ENCODE results near the gene NSMCE1.

Gene NSMCE1

DNA sequence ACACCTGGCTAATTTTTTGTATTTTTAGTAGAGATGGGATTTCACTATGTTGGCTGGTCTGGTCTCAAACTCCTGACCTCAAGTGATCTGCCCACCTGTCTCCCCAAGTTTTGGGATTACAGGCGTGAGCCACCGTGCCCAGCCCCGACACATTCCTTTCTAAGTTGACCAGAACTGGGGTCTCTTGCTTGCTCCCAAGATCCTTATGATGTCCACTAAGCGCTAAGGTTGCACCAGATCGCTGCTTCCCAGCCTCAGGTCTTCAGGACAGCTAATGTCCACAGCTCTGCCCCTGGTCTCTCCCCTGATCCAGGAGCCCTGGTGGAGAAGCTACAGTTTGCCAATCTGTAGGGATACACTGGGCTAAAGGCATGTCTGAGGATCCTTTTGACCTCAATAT, 29.5 kb downstream of the NSMCE1 start:
- no peak overlapping the region for H3K4me2 ChIP-seq (ENCODE audit: low read length)
- TF ChIP-seq CTCF (IDR thresholded peaks at IDR 0.05; ENCODE audit: low read length) (no peak), EZH2 (IDR thresholded peaks at IDR 0.05; ENCODE audit: borderline replicate concordance, low read length) (no peak)
- no peaks in the 10 kb centered on the region; the same call in 1 of the 2 replicates for H3K36me3 ChIP-seq (ENCODE audit: insufficient read depth, low read length)
- no peaks in the 10 kb centered on the region for H3K79me2 ChIP-seq (ENCODE audit: insufficient read depth, low read length)
- H3K9me2 ChIP-seq (ENCODE audit: low read depth, low read length), result no peaks in the 10 kb centered on the region
- no peak overlapping the region for H2AFZ ChIP-seq (ENCODE audit: low read length)
- H4K20me1 ChIP-seq (ENCODE audit: insufficient read depth, low read length), result no peaks in the 10 kb centered on the region
- H3K27me3 ChIP-seq (ENCODE audit: insufficient read depth, low read length), result no peaks in the 10 kb centered on the region
- H3K9me3 ChIP-seq (ENCODE audit: low read length), result no peaks in the 10 kb centered on the region
- peaks cover 74% of the 10 kb centered on the region for H3K4me1 ChIP-seq (ENCODE audit: insufficient read depth, low read length, severe bottlenecking)
- H3F3A ChIP-seq (ENCODE audit: insufficient read depth, low read length), result peaks cover 7% of the 10 kb centered on the region; the same call in 1 of the 2 replicates
- no peak overlapping the region for H3K4me3 ChIP-seq (ENCODE audit: low read depth, low read length, poor library complexity, severe bottlenecking)
- H3K27ac ChIP-seq (ENCODE audit: low read depth, low read length, poor library complexity, severe bottlenecking), result peak overlapping the region; percentile 98
- no peak overlapping the region for H3K9ac ChIP-seq (ENCODE audit: low read length)

- Histone ChIP-seq H2AFZ (ENCODE audit: low read length) (no peak overlapping the region), H3K4me1 (ENCODE audit: insufficient read depth, low read length, severe bottlenecking) (peaks cover 75% of the 10 kb centered on the region), H3K4me3 (ENCODE audit: low read depth, low read length, poor library complexity, severe bottlenecking) (no peak overlapping the region), H3K4me2 (ENCODE audit: low read length) (peak overlapping the region; percentile 62; the same call in 1 of the 2 replicates), H3K79me2 (ENCODE audit: insufficient read depth, low read length) (no peaks in the 10 kb centered on the region), H4K20me1 (ENCODE audit: insufficient read depth, low read length) (no peaks in the 10 kb centered on the region), H3K27ac (ENCODE audit: low read depth, low read length, poor library complexity, severe bottlenecking) (peak overlapping the region; percentile 98), H3F3A (ENCODE audit: insufficient read depth, low read length) (peaks cover 7% of the 10 kb centered on the region; the same call in 1 of the 2 replicates), H3K9me3 (ENCODE audit: low read length) (no peaks in the 10 kb centered on the region), H3K9me2 (ENCODE audit: low read depth, low read length) (no peaks in the 10 kb centered on the region), H3K36me3 (ENCODE audit: insufficient read depth, low read length) (no peaks in the 10 kb centered on the region; the same call in 1 of the 2 replicates), H3K9ac (ENCODE audit: low read length) (peak overlapping the region; percentile 68), H3K27me3 (ENCODE audit: insufficient read depth, low read length) (no peaks in the 10 kb centered on the region)
- TF ChIP-seq EZH2 (IDR thresholded peaks at IDR 0.05; ENCODE audit: borderline replicate concordance, low read length), result no peak
- TF ChIP-seq CTCF (IDR thresholded peaks at IDR 0.05; ENCODE audit: low read length), result no peak
Observed at GRCh38 chr16:27238591-27238990, 30.0 kb downstream of the NSMCE1 start.

- Histone ChIP-seq H3K9me2 (ENCODE audit: low read depth, low read length) (no peaks in the 10 kb centered on the region), H3K9me3 (ENCODE audit: low read length) (no peaks in the 10 kb centered on the region), H2AFZ (ENCODE audit: low read length) (no peak overlapping the region), H3K27me3 (ENCODE audit: insufficient read depth, low read length) (no peaks in the 10 kb centered on the region), H3K36me3 (ENCODE audit: insufficient read depth, low read length) (no peaks in the 10 kb centered on the region; the same call in 1 of the 2 replicates), H4K20me1 (ENCODE audit: insufficient read depth, low read length) (no peaks in the 10 kb centered on the region), H3K4me1 (ENCODE audit: insufficient read depth, low read length, severe bottlenecking) (peaks cover 75% of the 10 kb centered on the region), H3K9ac (ENCODE audit: low read length) (peak overlapping the region; percentile 68), H3K4me2 (ENCODE audit: low read length) (peak overlapping the region; percentile 62), H3K79me2 (ENCODE audit: insufficient read depth, low read length) (no peaks in the 10 kb centered on the region), H3K4me3 (ENCODE audit: low read depth, low read length, poor library complexity, severe bottlenecking) (peak overlapping the region; percentile 36), H3F3A (ENCODE audit: insufficient read depth, low read length) (peaks cover 7% of the 10 kb centered on the region), H3K27ac (ENCODE audit: low read depth, low read length, poor library complexity, severe bottlenecking) (peak overlapping the region; percentile 98)
- no peak; the same call in 1 of the 2 replicates for TF ChIP-seq CTCF (IDR thresholded peaks at IDR 0.05; ENCODE audit: low read length)
- TF ChIP-seq EZH2 (IDR thresholded peaks at IDR 0.05; ENCODE audit: borderline replicate concordance, low read length), result no peak
Observed at GRCh38 chr16:27238016-27238587, 30.5 kb downstream of the NSMCE1 start.

Data from OCI-LY1 (cell line).